Hepatocyte (in vitro differentiated cells): ENCODE results near the gene NHEJ1.

Experiments used
- EZH2 ChIP-seq: fragments of 200-600 bp; sonication (generic); IDR thresholded peaks from 2 replicates; pipeline ENCODE4 v1.6.1; 2016; ENCODE audit warnings: antibody characterized with exemption, mild to moderate bottlenecking, borderline replicate concordance
- EZH2phosphoT487 ChIP-seq: fragments of 200-600 bp; sonication (generic); IDR thresholded peaks from one replicate; pipeline ENCODE4 v1.6.1; 2018; ENCODE audit warnings: antibody characterized with exemption, mild to moderate bottlenecking, low read depth, moderate library complexity; ENCODE audit not compliant: unreplicated experiment, severe bottlenecking
- TF ChIP-seq, protein P1 (sequence below): fragments of 200-600 bp; sonication (generic); IDR thresholded peaks from 2 replicates; pipeline ENCODE4 v1.5.1; 2016; ENCODE audit warnings: antibody characterized with exemption, mild to moderate bottlenecking; ENCODE audit not compliant: poor library complexity

DNA sequence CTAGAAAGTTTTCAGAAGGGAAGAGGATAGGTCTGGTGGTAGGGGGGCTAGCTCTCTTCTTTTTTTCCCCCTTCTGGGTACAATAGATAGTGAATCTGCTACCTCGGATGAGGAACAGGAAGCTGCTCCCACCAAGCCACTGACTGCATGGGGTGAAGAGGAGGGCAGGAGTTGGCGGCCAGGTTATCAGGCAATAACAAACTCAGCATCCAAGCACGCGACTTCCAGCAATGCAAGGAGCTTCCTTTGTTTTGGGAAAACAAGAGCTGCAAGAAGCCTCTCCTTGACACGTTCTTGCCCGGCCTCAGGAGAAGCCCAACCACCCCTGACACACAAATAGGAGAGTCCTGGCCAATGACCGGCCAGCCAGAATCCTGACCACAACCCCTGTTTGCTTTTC is 32.2 kb downstream of the NHEJ1 start:
- TF ChIP-seq, protein P1, sequence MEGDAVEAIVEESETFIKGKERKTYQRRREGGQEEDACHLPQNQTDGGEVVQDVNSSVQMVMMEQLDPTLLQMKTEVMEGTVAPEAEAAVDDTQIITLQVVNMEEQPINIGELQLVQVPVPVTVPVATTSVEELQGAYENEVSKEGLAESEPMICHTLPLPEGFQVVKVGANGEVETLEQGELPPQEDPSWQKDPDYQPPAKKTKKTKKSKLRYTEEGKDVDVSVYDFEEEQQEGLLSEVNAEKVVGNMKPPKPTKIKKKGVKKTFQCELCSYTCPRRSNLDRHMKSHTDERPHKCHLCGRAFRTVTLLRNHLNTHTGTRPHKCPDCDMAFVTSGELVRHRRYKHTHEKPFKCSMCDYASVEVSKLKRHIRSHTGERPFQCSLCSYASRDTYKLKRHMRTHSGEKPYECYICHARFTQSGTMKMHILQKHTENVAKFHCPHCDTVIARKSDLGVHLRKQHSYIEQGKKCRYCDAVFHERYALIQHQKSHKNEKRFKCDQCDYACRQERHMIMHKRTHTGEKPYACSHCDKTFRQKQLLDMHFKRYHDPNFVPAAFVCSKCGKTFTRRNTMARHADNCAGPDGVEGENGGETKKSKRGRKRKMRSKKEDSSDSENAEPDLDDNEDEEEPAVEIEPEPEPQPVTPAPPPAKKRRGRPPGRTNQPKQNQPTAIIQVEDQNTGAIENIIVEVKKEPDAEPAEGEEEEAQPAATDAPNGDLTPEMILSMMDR: no peak
- TF ChIP-seq EZH2 (no peak), EZH2phosphoT487 (no peak)
